HG02852 (cell line): ENCODE results near the gene ZNF189.
A peak's percentile ranks its signal among the peaks of the same experiment; 100 is the strongest.

Experiments
- ATAC-seq: cut with Tn5 transposase; IDR thresholded peaks from one replicate; pipeline ENCODE4 v1.9.1; 2021; ENCODE audit warnings: mild to moderate bottlenecking, moderate library complexity; ENCODE audit not compliant: unreplicated experiment

Gene ZNF189

GRCh38 chr9:101417977-101418376 is 19.3 kb downstream of the ZNF189 start:
- ATAC-seq: no peak

GRCh38 chr9:101418518-101419430 is 20.1 kb downstream of the ZNF189 start:
- no peak for ATAC-seq

- ATAC-seq: no peak
Observed at GRCh38 chr9:101419863-101420262, 21.2 kb downstream of the ZNF189 start.

GRCh38 chr9:101421653-101422065 is 23.0 kb downstream of the ZNF189 start:
- no peak for ATAC-seq

GRCh38 chr9:101427358-101427757 is 28.7 kb downstream of the ZNF189 start:
- no peak for ATAC-seq

GRCh38 chr9:101427957-101428655 is 29.5 kb downstream of the ZNF189 start:
- peak; percentile 75 for ATAC-seq

- ATAC-seq: no peak
Observed at GRCh38 chr9:101428909-101429308, 30.3 kb downstream of the ZNF189 start.

- no peak for ATAC-seq
Observed at GRCh38 chr9:101429736-101430135, 31.1 kb downstream of the ZNF189 start.

GRCh38 chr9:101432171-101432570 is 33.5 kb downstream of the ZNF189 start:
- ATAC-seq: no peak

GRCh38 chr9:101432740-101433139 is 34.1 kb downstream of the ZNF189 start:
- ATAC-seq: no peak

- no peak for ATAC-seq
Observed at GRCh38 chr9:101433229-101433628, 34.6 kb downstream of the ZNF189 start.

- ATAC-seq: no peak
Observed at GRCh38 chr9:101434998-101435397, 36.3 kb downstream of the ZNF189 start.

GRCh38 chr9:101435601-101436079 is 37.0 kb downstream of the ZNF189 start, which contains the start of gene ALDOB:
Gene ALDOB (minus strand): TSS chr9:101435774. CDS start chr9:101430887, 4,887 bp downstream.
- ATAC-seq: no peak

- ATAC-seq: no peak
Observed at GRCh38 chr9:101437806-101438232, 39.2 kb downstream of the ZNF189 start.

- no peak for ATAC-seq
Observed at GRCh38 chr9:101438523-101438922, 39.9 kb downstream of the ZNF189 start.

- no peak for ATAC-seq
Observed at GRCh38 chr9:101440714-101441230, 42.1 kb downstream of the ZNF189 start.

GRCh38 chr9:101442318-101442717 is 43.7 kb downstream of the ZNF189 start:
- ATAC-seq: no peak

- ATAC-seq: no peak
Observed at GRCh38 chr9:101442736-101443135, 44.1 kb downstream of the ZNF189 start.

GRCh38 chr9:101443364-101443771 is 44.7 kb downstream of the ZNF189 start:
- ATAC-seq: no peak

GRCh38 chr9:101445353-101446029 is 46.8 kb downstream of the ZNF189 start:
- no peak for ATAC-seq

- no peak for ATAC-seq
Observed at GRCh38 chr9:101446732-101447131, 48.1 kb downstream of the ZNF189 start.
